Memory B cell (primary cell): ENCODE results near the gene AGPAT3.

Experiments
- ATAC-seq: fragments of 150-1000 bp; cut with Tn5 transposase; 2 replicates; pipeline ENCODE4 v1.10.0; 2021; ENCODE audit warnings: low read depth, mild to moderate bottlenecking, moderate library complexity
- DNase-seq, 2 donors: peaks; one replicate each; pipeline ENCODE4 v3.0.0; 2022; ENCODE audit warnings: low spot score in 2 of 2
- H3K27ac Mint-ChIP-seq: one replicate; pipeline ENCODE4 v1.8.0; 2022; ENCODE audit warnings: mild to moderate bottlenecking, moderate library complexity, mixed read lengths
- H3K27me3 Mint-ChIP-seq: one replicate; pipeline ENCODE4 v1.8.0; 2022; ENCODE audit warnings: mixed read lengths
- H3K36me3 Mint-ChIP-seq: one replicate; pipeline ENCODE4 v1.8.0; 2022; ENCODE audit warnings: mild to moderate bottlenecking, mixed read lengths
- H3K4me1 Mint-ChIP-seq: one replicate; pipeline ENCODE4 v1.8.0; 2022; ENCODE audit warnings: mixed read lengths
- H3K4me3 Mint-ChIP-seq: one replicate; pipeline ENCODE4 v1.8.0; 2022; ENCODE audit warnings: mild to moderate bottlenecking, moderate library complexity, mixed read lengths
- H3K9me3 Mint-ChIP-seq: one replicate; pipeline ENCODE4 v1.8.0; 2022; ENCODE audit warnings: mixed read lengths

AGPAT3 gene

GRCh38 chr21:43989401-43989800 lies 124.4 kb downstream of the AGPAT3 start:
- H3K27me3 Mint-ChIP-seq = peaks cover 2% of the 10 kb centered on the region
- H3K4me1 Mint-ChIP-seq = peaks cover 4% of the 10 kb centered on the region
- DNase-seq = no peak
- H3K9me3 Mint-ChIP-seq = no peaks in the 10 kb centered on the region
- H3K27ac Mint-ChIP-seq = no peak overlapping the region
- no peaks in the 10 kb centered on the region for H3K36me3 Mint-ChIP-seq
- no peak overlapping the region for H3K4me3 Mint-ChIP-seq
- no peak for ATAC-seq

- no peaks in the 10 kb centered on the region for H3K27me3 Mint-ChIP-seq
- H3K4me3 Mint-ChIP-seq = no peak overlapping the region
- DNase-seq (no peak), ATAC-seq (no peak)
- no peak overlapping the region for H3K27ac Mint-ChIP-seq
- H3K9me3 Mint-ChIP-seq = no peaks in the 10 kb centered on the region
- no peaks in the 10 kb centered on the region for H3K4me1 Mint-ChIP-seq
- no peaks in the 10 kb centered on the region for H3K36me3 Mint-ChIP-seq
Observed at GRCh38 chr21:43991447-43991991, 126.5 kb downstream of the AGPAT3 start.

GRCh38 chr21:43992121-43992520 lies 127.1 kb downstream of the AGPAT3 start:
- no peak for DNase-seq
- H3K27ac Mint-ChIP-seq = no peak overlapping the region
- H3K27me3 Mint-ChIP-seq = no peaks in the 10 kb centered on the region
- ATAC-seq = no peak
- no peaks in the 10 kb centered on the region for H3K4me1 Mint-ChIP-seq
- H3K4me3 Mint-ChIP-seq = no peak overlapping the region
- H3K36me3 Mint-ChIP-seq = no peaks in the 10 kb centered on the region
- H3K9me3 Mint-ChIP-seq = no peaks in the 10 kb centered on the region

- Mint-ChIP-seq H3K36me3 (no peaks in the 10 kb centered on the region), H3K4me3 (no peak overlapping the region), H3K4me1 (no peaks in the 10 kb centered on the region), H3K27ac (no peak overlapping the region), H3K9me3 (no peaks in the 10 kb centered on the region), H3K27me3 (no peaks in the 10 kb centered on the region)
- ATAC-seq (no peak), DNase-seq (no peak)
Observed at GRCh38 chr21:43993420-43993934, 128.5 kb downstream of the AGPAT3 start.

GRCh38 chr21:43994085-43994484 lies 129.1 kb downstream of the AGPAT3 start:
- no peak overlapping the region for H3K4me3 Mint-ChIP-seq
- H3K36me3 Mint-ChIP-seq = no peaks in the 10 kb centered on the region
- DNase-seq = no peak
- no peaks in the 10 kb centered on the region for H3K4me1 Mint-ChIP-seq
- H3K9me3 Mint-ChIP-seq = no peaks in the 10 kb centered on the region
- no peaks in the 10 kb centered on the region for H3K27me3 Mint-ChIP-seq
- H3K27ac Mint-ChIP-seq = no peak overlapping the region
- ATAC-seq = no peak

GRCh38 chr21:43994646-43995045 lies 129.6 kb downstream of the AGPAT3 start:
- ATAC-seq = no peak
- Mint-ChIP-seq H3K9me3 (no peaks in the 10 kb centered on the region), H3K4me1 (no peaks in the 10 kb centered on the region), H3K36me3 (no peaks in the 10 kb centered on the region), H3K27me3 (no peaks in the 10 kb centered on the region), H3K4me3 (no peak overlapping the region), H3K27ac (no peak overlapping the region)
- DNase-seq = no peak

GRCh38 chr21:43995521-43996105 lies 130.6 kb downstream of the AGPAT3 start:
- Mint-ChIP-seq H3K4me3 (no peak overlapping the region), H3K4me1 (no peaks in the 10 kb centered on the region), H3K27ac (no peak overlapping the region), H3K36me3 (no peaks in the 10 kb centered on the region), H3K9me3 (no peaks in the 10 kb centered on the region), H3K27me3 (no peaks in the 10 kb centered on the region)
- DNase-seq = no peak
- ATAC-seq = no peak

DNA sequence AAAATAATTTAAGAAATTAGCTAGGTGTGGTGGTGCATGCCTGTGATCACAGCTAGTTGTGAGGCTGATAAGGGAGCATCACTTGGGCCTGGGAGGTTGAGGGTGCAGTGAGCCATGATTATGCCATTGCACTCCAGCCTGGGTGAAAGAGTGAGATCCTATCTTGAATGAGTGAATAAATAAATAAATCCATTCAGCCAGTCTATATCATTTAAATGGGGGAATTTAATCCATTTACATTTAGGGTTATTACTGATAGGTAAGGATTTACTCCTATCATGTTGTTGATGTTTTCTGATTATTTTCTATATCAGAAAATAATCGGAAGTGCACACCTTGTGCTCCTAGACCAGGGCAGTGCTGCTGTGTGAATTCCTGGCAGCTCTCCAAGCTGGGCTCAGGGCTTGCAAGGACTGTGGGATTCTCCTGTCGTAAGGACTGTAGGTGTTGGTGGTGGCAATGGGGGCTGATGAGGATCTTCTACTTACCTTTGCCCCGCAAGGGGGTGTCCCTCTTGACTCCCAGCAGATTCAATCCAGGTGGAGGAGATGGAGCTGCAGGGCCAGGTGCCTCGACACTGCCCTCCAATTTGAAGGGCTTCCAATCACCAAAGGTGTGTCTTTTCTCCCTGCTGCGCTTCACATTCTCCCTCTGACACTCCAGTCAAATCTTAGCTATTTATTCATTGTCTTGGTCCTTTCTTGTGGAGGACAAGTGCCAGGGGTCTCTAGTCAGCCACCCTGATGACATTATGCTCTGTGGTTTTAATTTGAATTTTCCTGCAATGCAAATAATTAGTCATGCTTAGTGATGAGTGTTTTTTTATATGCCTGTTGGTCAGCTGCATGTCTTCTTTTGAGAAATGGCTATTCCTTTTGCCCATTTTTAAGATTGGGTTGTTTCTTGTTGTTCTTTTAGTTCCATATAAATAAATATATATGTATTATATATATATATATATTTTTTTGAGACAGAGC lies 133.0 kb downstream of the AGPAT3 start:
- H3K9me3 Mint-ChIP-seq = no peaks in the 10 kb centered on the region
- H3K36me3 Mint-ChIP-seq = no peaks in the 10 kb centered on the region
- no peak overlapping the region for H3K4me3 Mint-ChIP-seq
- no peaks in the 10 kb centered on the region for H3K27me3 Mint-ChIP-seq
- ATAC-seq = no peak
- H3K4me1 Mint-ChIP-seq = no peaks in the 10 kb centered on the region
- H3K27ac Mint-ChIP-seq = no peak overlapping the region
- DNase-seq = no peak

DNA sequence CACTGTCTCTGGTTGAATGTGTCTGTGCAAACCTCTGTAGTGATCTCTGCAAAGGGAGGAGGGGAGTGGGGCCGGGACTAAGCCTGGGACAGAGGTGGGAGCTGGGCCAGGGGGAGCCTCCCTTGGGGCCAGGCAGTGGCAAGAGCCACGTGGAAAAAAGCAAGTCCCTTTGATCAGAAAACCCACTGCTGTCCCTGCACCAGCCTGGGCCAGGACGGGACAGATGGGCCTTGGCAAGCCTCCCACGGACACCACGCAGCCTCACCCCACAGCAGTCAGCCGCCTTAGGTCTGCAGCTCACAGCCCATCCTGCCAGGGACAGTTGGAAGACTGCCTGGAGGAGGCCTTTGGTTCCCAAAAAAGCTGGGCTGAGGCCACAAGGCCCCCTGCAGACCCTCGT lies 135.3 kb downstream of the AGPAT3 start:
- no peak for ATAC-seq
- Mint-ChIP-seq H3K4me1 (no peaks in the 10 kb centered on the region), H3K27ac (no peak overlapping the region), H3K36me3 (no peaks in the 10 kb centered on the region), H3K4me3 (no peak overlapping the region), H3K9me3 (no peaks in the 10 kb centered on the region), H3K27me3 (no peaks in the 10 kb centered on the region)
- no peak for DNase-seq

- no peak overlapping the region for H3K27ac Mint-ChIP-seq
- H3K4me3 Mint-ChIP-seq = no peak overlapping the region
- H3K36me3 Mint-ChIP-seq = peaks cover under 1% of the 10 kb centered on the region
- no peaks in the 10 kb centered on the region for H3K9me3 Mint-ChIP-seq
- H3K27me3 Mint-ChIP-seq = no peaks in the 10 kb centered on the region
- no peak for ATAC-seq
- no peaks in the 10 kb centered on the region for H3K4me1 Mint-ChIP-seq
- DNase-seq = no peak
Observed at GRCh38 chr21:44002511-44002910, 137.5 kb downstream of the AGPAT3 start.

DNA sequence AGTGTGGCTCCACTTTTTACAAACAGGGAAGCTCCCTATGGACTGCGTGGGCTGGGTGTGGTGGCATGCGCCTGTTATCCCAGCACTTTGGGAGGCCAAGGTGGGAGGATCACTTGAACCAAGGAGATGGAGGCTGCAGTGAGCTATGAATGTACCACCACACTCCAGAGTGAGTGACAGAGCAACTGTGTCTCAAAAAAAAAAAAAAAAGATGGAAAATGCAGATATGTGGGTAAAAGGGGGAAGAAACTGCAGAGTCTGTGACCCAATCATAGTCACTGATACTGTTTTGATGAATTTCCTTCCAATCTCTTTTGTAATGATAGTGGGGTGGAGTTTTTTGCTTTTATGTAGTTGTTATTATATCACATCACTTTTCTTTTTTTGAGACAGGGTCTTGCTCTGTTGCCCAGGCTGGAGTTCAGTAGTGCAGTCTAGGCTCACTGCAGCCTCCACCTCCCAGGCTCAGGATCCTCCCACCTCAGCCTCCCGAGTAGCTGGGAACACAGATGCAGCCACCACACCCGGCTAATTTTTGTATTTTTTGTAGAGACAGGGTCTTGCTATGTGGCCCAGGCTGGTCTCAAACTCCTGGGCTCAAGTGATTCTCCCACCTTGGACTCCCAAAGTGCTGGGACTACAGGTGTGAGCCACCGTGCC lies 138.4 kb downstream of the AGPAT3 start:
- H3K36me3 Mint-ChIP-seq = peaks cover 4% of the 10 kb centered on the region
- H3K27ac Mint-ChIP-seq = no peak overlapping the region
- DNase-seq (no peak), ATAC-seq (no peak)
- no peaks in the 10 kb centered on the region for H3K4me1 Mint-ChIP-seq
- H3K4me3 Mint-ChIP-seq = no peak overlapping the region
- H3K9me3 Mint-ChIP-seq = no peaks in the 10 kb centered on the region
- no peaks in the 10 kb centered on the region for H3K27me3 Mint-ChIP-seq

- H3K27ac Mint-ChIP-seq = no peak overlapping the region
- no peak for ATAC-seq
- no peaks in the 10 kb centered on the region for H3K9me3 Mint-ChIP-seq
- H3K27me3 Mint-ChIP-seq = no peaks in the 10 kb centered on the region
- H3K4me1 Mint-ChIP-seq = no peaks in the 10 kb centered on the region
- peaks cover 7% of the 10 kb centered on the region for H3K36me3 Mint-ChIP-seq
- H3K4me3 Mint-ChIP-seq = no peak overlapping the region
- DNase-seq = no peak
Observed at GRCh38 chr21:44005071-44005470, 140.0 kb downstream of the AGPAT3 start.

GRCh38 chr21:44005593-44005992 lies 140.6 kb downstream of the AGPAT3 start:
- Mint-ChIP-seq H3K4me1 (no peaks in the 10 kb centered on the region), H3K27ac (no peak overlapping the region), H3K9me3 (no peaks in the 10 kb centered on the region), H3K27me3 (no peaks in the 10 kb centered on the region), H3K4me3 (no peak overlapping the region), H3K36me3 (peaks cover 7% of the 10 kb centered on the region)
- DNase-seq = no peak
- ATAC-seq = no peak

GRCh38 chr21:44006017-44006619 lies 141.1 kb downstream of the AGPAT3 start:
- Mint-ChIP-seq H3K4me1 (no peaks in the 10 kb centered on the region), H3K27ac (no peak overlapping the region), H3K4me3 (no peak overlapping the region), H3K27me3 (no peaks in the 10 kb centered on the region), H3K9me3 (no peaks in the 10 kb centered on the region), H3K36me3 (peaks cover 7% of the 10 kb centered on the region)
- no peak for ATAC-seq
- DNase-seq = no peak
